GM21737 (cell line): Measurements from ENCODE around the gene GNPDA1.

Experiments used
- ATAC-seq: cut with Tn5 transposase; IDR thresholded peaks from one replicate; pipeline ENCODE4 v1.9.1; 2021; ENCODE audit warnings: mild to moderate bottlenecking, moderate library complexity; ENCODE audit not compliant: unreplicated experiment

The GNPDA1 gene

DNA sequence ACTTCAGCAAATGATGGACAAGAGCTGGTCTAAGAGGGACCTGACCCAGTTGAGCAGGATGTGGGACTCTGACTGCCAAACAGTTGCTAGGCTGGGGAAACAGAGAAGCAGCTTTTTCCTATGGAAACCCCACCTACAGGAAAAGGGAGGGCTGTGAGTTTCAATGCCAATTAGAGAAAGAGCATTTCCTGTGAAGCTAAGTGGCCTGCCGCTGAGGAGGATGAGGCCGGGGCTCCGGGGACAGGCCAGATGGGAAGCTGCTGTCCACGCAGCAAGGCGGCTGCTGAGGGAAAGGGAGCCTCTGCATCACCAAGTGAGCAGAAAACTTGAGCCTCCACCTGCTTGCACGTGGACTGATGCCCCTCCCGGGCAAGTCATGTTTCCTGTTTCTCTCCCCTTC is 54.7 kb downstream of the GNPDA1 start, which contains the start of gene PCDH12:
PCDH12 (minus strand) TSS at position 90 of the 400 bp plus-strand sequence. CDS start 351 bp downstream, outside the sequence.
- ATAC-seq, result no peak

DNA sequence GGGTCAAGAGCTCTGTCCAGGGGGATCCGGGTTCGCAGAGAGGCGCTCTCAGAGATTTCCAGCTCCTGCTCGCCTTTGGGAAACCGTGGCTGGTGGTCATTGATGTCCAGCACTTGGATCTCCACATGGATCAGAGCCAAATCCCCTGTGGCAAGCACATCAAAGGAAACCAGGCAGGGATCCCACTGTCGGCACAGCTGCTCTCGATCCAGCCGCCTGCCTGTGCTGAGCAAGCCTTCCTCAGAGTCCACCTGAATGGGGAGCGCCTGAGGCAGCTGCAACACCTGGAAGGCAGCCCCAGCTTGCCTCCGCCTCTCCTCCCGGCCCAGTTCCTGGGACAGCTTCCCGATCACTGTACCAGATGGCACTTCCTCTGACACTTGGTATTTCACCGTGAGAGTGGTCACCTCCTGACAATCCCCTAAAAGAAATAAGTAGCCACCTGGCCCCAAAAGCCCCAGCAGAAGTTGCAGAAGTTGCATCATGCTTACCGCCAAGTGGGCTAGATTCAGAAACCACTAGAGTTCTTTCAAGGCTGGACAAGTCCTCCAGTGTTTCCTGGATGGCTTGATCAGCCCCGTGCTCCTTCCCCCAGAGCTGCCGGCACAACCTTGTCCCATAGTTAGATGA is 55.3 kb downstream of the GNPDA1 start:
- no peak for ATAC-seq

DNA sequence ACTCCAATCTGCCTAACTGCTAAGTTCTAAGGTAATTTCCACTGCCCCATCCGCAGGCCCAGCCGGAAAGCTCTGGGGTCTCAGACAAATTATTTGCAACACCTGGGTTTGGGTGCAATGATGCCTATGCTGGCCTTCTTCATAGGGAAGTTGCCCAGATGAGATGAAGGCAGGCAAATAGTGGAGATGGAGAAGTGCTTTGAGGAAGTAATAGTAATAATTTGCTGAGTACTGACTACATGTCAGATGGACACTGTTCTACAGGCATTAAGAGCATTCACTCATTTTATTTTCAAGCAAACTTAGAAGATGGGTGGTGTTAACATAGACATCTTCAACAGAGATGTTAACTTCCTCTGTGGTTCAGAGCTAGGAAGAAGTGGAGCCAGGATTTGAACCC is 58.6 kb downstream of the GNPDA1 start:
- ATAC-seq, result no peak

DNA sequence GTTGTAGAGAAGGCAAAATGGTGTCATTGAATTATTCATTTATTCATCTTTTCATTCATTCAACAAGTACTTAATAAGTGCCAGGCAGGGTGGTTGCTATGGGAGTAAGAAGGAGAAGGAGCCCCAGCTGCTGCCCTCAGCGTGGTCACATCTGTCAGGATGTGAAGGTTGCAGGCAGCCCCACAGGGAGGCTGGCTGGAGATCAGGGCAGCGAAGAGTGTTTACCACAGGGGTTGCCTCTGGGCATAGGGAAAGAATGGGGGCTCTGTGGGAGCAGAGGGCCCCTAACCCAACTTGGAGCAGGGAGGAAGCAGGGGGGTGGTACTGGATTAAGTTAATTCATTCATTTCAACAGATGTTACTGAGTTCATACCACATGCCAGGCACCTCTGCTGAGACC is 60.8 kb downstream of the GNPDA1 start:
- no peak for ATAC-seq

DNA sequence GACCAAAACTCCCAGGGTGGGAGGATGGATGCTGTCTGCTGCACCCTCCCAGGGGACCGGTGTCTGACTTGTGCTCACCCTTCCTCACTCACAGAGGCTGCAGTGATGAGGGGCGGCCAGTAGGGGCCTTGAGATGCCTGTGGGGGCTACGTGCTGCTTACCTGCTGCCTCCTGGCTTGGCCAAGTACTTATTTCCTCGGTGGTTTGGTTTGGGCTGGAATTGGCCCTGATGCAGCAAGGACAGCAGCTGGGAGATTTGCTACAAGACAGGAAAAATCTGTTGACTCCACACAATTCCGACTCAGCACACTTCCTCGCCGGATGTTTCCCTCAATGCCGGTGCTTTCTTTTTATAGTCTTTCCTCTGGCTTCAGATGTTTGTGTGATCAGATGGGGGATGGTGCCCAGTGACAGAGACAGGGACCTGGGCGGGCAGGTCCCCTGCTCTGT is 61.5 kb downstream of the GNPDA1 start:
- peak; percentile 86 for ATAC-seq
